Right lobe of liver (tissue), 4 donors: Measurements from ENCODE around the gene TMEM218.

Experiments
- POLR2A ChIP-seq: fragments of 450-650 bp; IDR thresholded peaks from one replicate; pipeline ENCODE4 v1.6.1; 2017; ENCODE audit warnings: antibody characterized with exemption, mild to moderate bottlenecking
- TF ChIP-seq, protein P1 (sequence below), 4 donors: fragments of 200-600 bp in 3 of 4; fragments of 450-650 bp in 1 of 4; IDR thresholded peaks; one replicate each; pipeline versions ENCODE4 v1.5.1 to v1.8.0; 2016 to 2022; ENCODE audit warnings: antibody characterized with exemption in 4 of 4, mild to moderate bottlenecking in 2 of 4
- donor health status: DM: no; HTN: no; CAD: no.
- donor health status: DM: no; HTN: no; CAD: no.
- donor health status: DM: no; HTN: yes; CAD: no.

DNA sequence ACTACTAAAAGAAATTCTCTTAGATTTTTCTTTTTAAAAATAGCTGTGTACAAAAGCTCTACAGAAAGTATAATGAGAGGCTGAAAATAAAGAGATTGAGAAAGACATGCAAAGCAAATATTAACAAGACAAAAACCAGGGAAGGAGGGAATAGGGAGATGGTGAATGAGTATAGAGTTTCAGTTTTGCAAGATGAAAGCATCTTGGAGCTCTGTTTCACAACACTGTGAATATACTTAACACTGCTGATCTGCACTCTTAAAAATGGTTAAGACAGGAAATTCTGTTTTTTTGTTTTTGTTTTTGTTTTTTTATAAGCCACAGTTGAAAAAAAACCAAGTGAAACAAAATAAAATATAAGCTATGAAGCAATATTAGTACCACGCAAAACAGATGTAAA lies 5.5 kb downstream of the TMEM218 start:
- no peak for TF ChIP-seq POLR2A
- TF ChIP-seq, protein P1, sequence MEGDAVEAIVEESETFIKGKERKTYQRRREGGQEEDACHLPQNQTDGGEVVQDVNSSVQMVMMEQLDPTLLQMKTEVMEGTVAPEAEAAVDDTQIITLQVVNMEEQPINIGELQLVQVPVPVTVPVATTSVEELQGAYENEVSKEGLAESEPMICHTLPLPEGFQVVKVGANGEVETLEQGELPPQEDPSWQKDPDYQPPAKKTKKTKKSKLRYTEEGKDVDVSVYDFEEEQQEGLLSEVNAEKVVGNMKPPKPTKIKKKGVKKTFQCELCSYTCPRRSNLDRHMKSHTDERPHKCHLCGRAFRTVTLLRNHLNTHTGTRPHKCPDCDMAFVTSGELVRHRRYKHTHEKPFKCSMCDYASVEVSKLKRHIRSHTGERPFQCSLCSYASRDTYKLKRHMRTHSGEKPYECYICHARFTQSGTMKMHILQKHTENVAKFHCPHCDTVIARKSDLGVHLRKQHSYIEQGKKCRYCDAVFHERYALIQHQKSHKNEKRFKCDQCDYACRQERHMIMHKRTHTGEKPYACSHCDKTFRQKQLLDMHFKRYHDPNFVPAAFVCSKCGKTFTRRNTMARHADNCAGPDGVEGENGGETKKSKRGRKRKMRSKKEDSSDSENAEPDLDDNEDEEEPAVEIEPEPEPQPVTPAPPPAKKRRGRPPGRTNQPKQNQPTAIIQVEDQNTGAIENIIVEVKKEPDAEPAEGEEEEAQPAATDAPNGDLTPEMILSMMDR (IDR thresholded peaks at IDR 0.05), result no peak
